ENCODE results near the gene LCN1.
"Not testable (repeated sequence)": the region's sequence is repeated elsewhere in the genome, so short reads cannot be mapped to it uniquely, and the experiment has no call there.

DNA sequence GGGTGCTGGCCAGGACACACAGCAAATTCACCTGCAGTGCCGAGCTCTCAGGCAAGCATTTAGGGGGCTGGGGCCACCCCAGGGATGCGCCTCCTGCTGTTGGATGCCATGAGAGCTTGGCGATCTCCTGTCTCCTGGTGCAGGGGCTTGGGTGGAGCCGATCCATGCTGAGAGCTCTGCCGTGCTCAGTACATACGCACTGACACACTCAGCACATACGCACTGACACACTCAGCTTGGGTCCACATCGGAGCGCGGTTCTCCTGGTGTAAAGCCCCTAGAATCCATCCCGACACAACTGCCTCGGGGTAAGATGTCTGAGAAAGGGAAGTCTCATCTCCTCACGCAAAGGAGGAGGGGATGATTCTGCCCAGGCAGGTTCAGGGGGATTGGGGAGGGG is 14.4 kb downstream of the LCN1 start:
- TF ChIP-seq, protein P1, sequence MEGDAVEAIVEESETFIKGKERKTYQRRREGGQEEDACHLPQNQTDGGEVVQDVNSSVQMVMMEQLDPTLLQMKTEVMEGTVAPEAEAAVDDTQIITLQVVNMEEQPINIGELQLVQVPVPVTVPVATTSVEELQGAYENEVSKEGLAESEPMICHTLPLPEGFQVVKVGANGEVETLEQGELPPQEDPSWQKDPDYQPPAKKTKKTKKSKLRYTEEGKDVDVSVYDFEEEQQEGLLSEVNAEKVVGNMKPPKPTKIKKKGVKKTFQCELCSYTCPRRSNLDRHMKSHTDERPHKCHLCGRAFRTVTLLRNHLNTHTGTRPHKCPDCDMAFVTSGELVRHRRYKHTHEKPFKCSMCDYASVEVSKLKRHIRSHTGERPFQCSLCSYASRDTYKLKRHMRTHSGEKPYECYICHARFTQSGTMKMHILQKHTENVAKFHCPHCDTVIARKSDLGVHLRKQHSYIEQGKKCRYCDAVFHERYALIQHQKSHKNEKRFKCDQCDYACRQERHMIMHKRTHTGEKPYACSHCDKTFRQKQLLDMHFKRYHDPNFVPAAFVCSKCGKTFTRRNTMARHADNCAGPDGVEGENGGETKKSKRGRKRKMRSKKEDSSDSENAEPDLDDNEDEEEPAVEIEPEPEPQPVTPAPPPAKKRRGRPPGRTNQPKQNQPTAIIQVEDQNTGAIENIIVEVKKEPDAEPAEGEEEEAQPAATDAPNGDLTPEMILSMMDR (conservative IDR thresholded peaks at IDR 0.05; ENCODE audit: low read depth, low read length), result not testable (repeated sequence)
- not testable (repeated sequence) for TF ChIP-seq EZH2phosphoT487 (IDR thresholded peaks at IDR 0.05; ENCODE audit: borderline replicate concordance, low read length)

Data from PC-3 (cell line).